Memory B cell (primary cell): ENCODE measurements around the gene YIF1A.

ENCODE experiments used
- ATAC-seq: fragments of 150-1000 bp; cut with Tn5 transposase; 2 replicates; pipeline ENCODE4 v1.10.0; 2021; ENCODE audit warnings: low read depth, mild to moderate bottlenecking, moderate library complexity
- DNase-seq, 2 donors: peaks; one replicate each; pipeline ENCODE4 v3.0.0; 2022; ENCODE audit warnings: low spot score in 2 of 2
- H3K27ac Mint-ChIP-seq: one replicate; pipeline ENCODE4 v1.8.0; 2022; ENCODE audit warnings: mild to moderate bottlenecking, moderate library complexity, mixed read lengths
- H3K27me3 Mint-ChIP-seq: one replicate; pipeline ENCODE4 v1.8.0; 2022; ENCODE audit warnings: mixed read lengths
- H3K36me3 Mint-ChIP-seq: one replicate; pipeline ENCODE4 v1.8.0; 2022; ENCODE audit warnings: mild to moderate bottlenecking, mixed read lengths
- H3K4me1 Mint-ChIP-seq: one replicate; pipeline ENCODE4 v1.8.0; 2022; ENCODE audit warnings: mixed read lengths
- H3K4me3 Mint-ChIP-seq: one replicate; pipeline ENCODE4 v1.8.0; 2022; ENCODE audit warnings: mild to moderate bottlenecking, moderate library complexity, mixed read lengths
- H3K9me3 Mint-ChIP-seq: one replicate; pipeline ENCODE4 v1.8.0; 2022; ENCODE audit warnings: mixed read lengths

YIF1A gene

GRCh38 chr11:66289548-66290329 is 796 bp upstream of the YIF1A start:
- H3K4me3 Mint-ChIP-seq = peak overlapping the region; percentile 92
- peak overlapping the region; percentile 84 for H3K27ac Mint-ChIP-seq
- peaks cover 28% of the 10 kb centered on the region for H3K4me1 Mint-ChIP-seq
- DNase-seq = no peak
- H3K9me3 Mint-ChIP-seq = no peaks in the 10 kb centered on the region
- peaks cover 14% of the 10 kb centered on the region for H3K27me3 Mint-ChIP-seq
- peak; percentile 29 for ATAC-seq
- H3K36me3 Mint-ChIP-seq = no peaks in the 10 kb centered on the region

GRCh38 chr11:66287889-66288670 is 863 bp downstream of the YIF1A start:
- H3K27ac Mint-ChIP-seq = peak overlapping the region; percentile 84
- H3K36me3 Mint-ChIP-seq = no peaks in the 10 kb centered on the region
- ATAC-seq (no peak), DNase-seq (no peak)
- H3K27me3 Mint-ChIP-seq = peaks cover 7% of the 10 kb centered on the region
- peak overlapping the region; percentile 92 for H3K4me3 Mint-ChIP-seq
- no peaks in the 10 kb centered on the region for H3K9me3 Mint-ChIP-seq
- H3K4me1 Mint-ChIP-seq = peaks cover 30% of the 10 kb centered on the region

GRCh38 chr11:66287211-66287888 is 1.6 kb downstream of the YIF1A start:
- H3K9me3 Mint-ChIP-seq = no peaks in the 10 kb centered on the region
- DNase-seq (no peak), ATAC-seq (no peak)
- H3K27me3 Mint-ChIP-seq = peaks cover 2% of the 10 kb centered on the region
- peak overlapping the region; percentile 92 for H3K4me3 Mint-ChIP-seq
- no peak overlapping the region for H3K27ac Mint-ChIP-seq
- H3K4me1 Mint-ChIP-seq = peaks cover 28% of the 10 kb centered on the region
- no peaks in the 10 kb centered on the region for H3K36me3 Mint-ChIP-seq

GRCh38 chr11:66286699-66287098 is 2.2 kb downstream of the YIF1A start:
- ATAC-seq = no peak
- Mint-ChIP-seq H3K27ac (no peak overlapping the region), H3K27me3 (peaks cover 2% of the 10 kb centered on the region), H3K9me3 (no peaks in the 10 kb centered on the region), H3K4me3 (peak overlapping the region; percentile 5), H3K36me3 (no peaks in the 10 kb centered on the region), H3K4me1 (peaks cover 31% of the 10 kb centered on the region)
- DNase-seq = no peak

- no peaks in the 10 kb centered on the region for H3K36me3 Mint-ChIP-seq
- DNase-seq (no peak), ATAC-seq (no peak)
- H3K27me3 Mint-ChIP-seq = peaks cover 6% of the 10 kb centered on the region
- H3K9me3 Mint-ChIP-seq = no peaks in the 10 kb centered on the region
- H3K4me3 Mint-ChIP-seq = no peak overlapping the region
- H3K27ac Mint-ChIP-seq = no peak overlapping the region
- H3K4me1 Mint-ChIP-seq = peaks cover 37% of the 10 kb centered on the region
These were observed 3.5 kb downstream of the YIF1A start for GRCh38 chr11:66285250-66285947.

- DNase-seq (no peak), ATAC-seq (no peak)
- no peaks in the 10 kb centered on the region for H3K9me3 Mint-ChIP-seq
- peaks cover under 1% of the 10 kb centered on the region for H3K36me3 Mint-ChIP-seq
- H3K27ac Mint-ChIP-seq = peak overlapping the region; percentile 41
- H3K4me1 Mint-ChIP-seq = peaks cover 32% of the 10 kb centered on the region
- no peak overlapping the region for H3K4me3 Mint-ChIP-seq
- peaks cover 8% of the 10 kb centered on the region for H3K27me3 Mint-ChIP-seq
These were observed 4.3 kb downstream of the YIF1A start for GRCh38 chr11:66284526-66285078.

GRCh38 chr11:66283461-66284105 is 5.4 kb downstream of the YIF1A start:
- no peak for ATAC-seq
- Mint-ChIP-seq H3K4me3 (no peak overlapping the region), H3K27me3 (peaks cover 11% of the 10 kb centered on the region), H3K4me1 (peaks cover 35% of the 10 kb centered on the region), H3K36me3 (peaks cover 2% of the 10 kb centered on the region), H3K9me3 (no peaks in the 10 kb centered on the region), H3K27ac (peak overlapping the region; percentile 93)
- no peak for DNase-seq

GRCh38 chr11:66282468-66283455 is 6.2 kb downstream of the YIF1A start:
- peak; percentile 93 for ATAC-seq
- DNase-seq = peak; percentile 99 to 100
- Mint-ChIP-seq H3K27ac (peak overlapping the region; percentile 93), H3K4me1 (peaks cover 33% of the 10 kb centered on the region), H3K9me3 (no peaks in the 10 kb centered on the region), H3K27me3 (peaks cover 11% of the 10 kb centered on the region), H3K4me3 (no peak overlapping the region), H3K36me3 (peaks cover 2% of the 10 kb centered on the region)

GRCh38 chr11:66281776-66282467 is 7.0 kb downstream of the YIF1A start:
- H3K27me3 Mint-ChIP-seq = peaks cover 11% of the 10 kb centered on the region
- H3K4me1 Mint-ChIP-seq = peaks cover 36% of the 10 kb centered on the region
- H3K36me3 Mint-ChIP-seq = peaks cover 4% of the 10 kb centered on the region
- DNase-seq = no peak
- peak overlapping the region; percentile 93 for H3K27ac Mint-ChIP-seq
- no peak for ATAC-seq
- H3K9me3 Mint-ChIP-seq = no peaks in the 10 kb centered on the region
- H3K4me3 Mint-ChIP-seq = no peak overlapping the region

- Mint-ChIP-seq H3K9me3 (no peaks in the 10 kb centered on the region), H3K27me3 (peaks cover 11% of the 10 kb centered on the region), H3K4me1 (peaks cover 37% of the 10 kb centered on the region), H3K36me3 (peaks cover 5% of the 10 kb centered on the region), H3K27ac (peak overlapping the region; percentile 93), H3K4me3 (no peak overlapping the region)
- ATAC-seq = no peak
- DNase-seq = no peak
These were observed 7.9 kb downstream of the YIF1A start for GRCh38 chr11:66281001-66281400.

GRCh38 chr11:66280428-66280827 is 8.5 kb downstream of the YIF1A start:
- Mint-ChIP-seq H3K4me3 (no peak overlapping the region), H3K36me3 (peaks cover 7% of the 10 kb centered on the region), H3K4me1 (peaks cover 34% of the 10 kb centered on the region), H3K9me3 (no peaks in the 10 kb centered on the region), H3K27me3 (peaks cover 11% of the 10 kb centered on the region), H3K27ac (peak overlapping the region; percentile 93)
- DNase-seq (no peak), ATAC-seq (no peak)
